Fibroblast of skin of right biceps (primary cell): ENCODE data around the gene GRIK4.

ENCODE experiments used
- DNase-seq: peaks from one replicate; pipeline ENCODE4 v3.0.0-alpha.2; 2013

Gene GRIK4

GRCh38 chr11:120646206-120646605 is 134.7 kb downstream of the GRIK4 start:
- no peak for DNase-seq

GRCh38 chr11:120647681-120648080 is 136.1 kb downstream of the GRIK4 start:
- no peak for DNase-seq

GRCh38 chr11:120648771-120649170 is 137.2 kb downstream of the GRIK4 start:
- no peak for DNase-seq

GRCh38 chr11:120649316-120649715 is 137.8 kb downstream of the GRIK4 start:
- no peak for DNase-seq

GRCh38 chr11:120651396-120651795 is 139.8 kb downstream of the GRIK4 start:
- no peak for DNase-seq

GRCh38 chr11:120651836-120652235 is 140.3 kb downstream of the GRIK4 start:
- no peak for DNase-seq

- peak; percentile 22 for DNase-seq
Observed at GRCh38 chr11:120652705-120653335, 141.3 kb downstream of the GRIK4 start.

GRCh38 chr11:120655589-120655988 is 144.0 kb downstream of the GRIK4 start:
- no peak for DNase-seq

- no peak for DNase-seq
Observed at GRCh38 chr11:120657306-120658070, 145.9 kb downstream of the GRIK4 start.

GRCh38 chr11:120658071-120658423 is 146.5 kb downstream of the GRIK4 start:
- DNase-seq: no peak

GRCh38 chr11:120659076-120659475 is 147.5 kb downstream of the GRIK4 start:
- no peak for DNase-seq

- peak; percentile 44 for DNase-seq
Observed at GRCh38 chr11:120660024-120660565, 148.5 kb downstream of the GRIK4 start.

GRCh38 chr11:120662071-120662676 is 150.6 kb downstream of the GRIK4 start:
- DNase-seq: no peak

- no peak for DNase-seq
Observed at GRCh38 chr11:120663142-120663541, 151.6 kb downstream of the GRIK4 start.

GRCh38 chr11:120666121-120666639 is 154.6 kb downstream of the GRIK4 start:
- no peak for DNase-seq

GRCh38 chr11:120667281-120667680 is 155.7 kb downstream of the GRIK4 start:
- no peak for DNase-seq

- no peak for DNase-seq
Observed at GRCh38 chr11:120667934-120668333, 156.4 kb downstream of the GRIK4 start.

GRCh38 chr11:120668537-120668936 is 157.0 kb downstream of the GRIK4 start:
- no peak for DNase-seq

GRCh38 chr11:120674542-120674941 is 163.0 kb downstream of the GRIK4 start:
- peak; percentile 78 for DNase-seq

GRCh38 chr11:120675171-120675570 is 163.6 kb downstream of the GRIK4 start:
- DNase-seq: peak; percentile 14

GRCh38 chr11:120676991-120677390 is 165.4 kb downstream of the GRIK4 start:
- no peak for DNase-seq

GRCh38 chr11:120680322-120680721 is 168.8 kb downstream of the GRIK4 start:
- DNase-seq: no peak

- no peak for DNase-seq
Observed at GRCh38 chr11:120681434-120682331, 170.1 kb downstream of the GRIK4 start.
